Ishikawa (cell line): ENCODE measurements around the gene CCDC88C.

Experiments
- CEBPB ChIP-seq: IDR thresholded peaks from 2 replicates; pipeline ENCODE4 v1.6.1; 2012
- CREB1 ChIP-seq: IDR thresholded peaks from 2 replicates; pipeline ENCODE4 v1.6.1; 2012; ENCODE audit warnings: low read depth
- EGR1 ChIP-seq: IDR thresholded peaks from 2 replicates; pipeline ENCODE4 v1.6.1; 2012
- EP300 ChIP-seq: IDR thresholded peaks from 2 replicates; pipeline ENCODE4 v1.6.1; 2012; ENCODE audit warnings: borderline replicate concordance
- FOXM1 ChIP-seq: IDR thresholded peaks from 2 replicates; pipeline ENCODE4 v1.6.1; 2012; ENCODE audit warnings: low read depth, borderline replicate concordance
- NFIC ChIP-seq: IDR thresholded peaks from 2 replicates; pipeline ENCODE4 v1.6.1; 2012
- RAD21 ChIP-seq: IDR thresholded peaks from 2 replicates; pipeline ENCODE4 v1.6.1; 2012; ENCODE audit warnings: low read depth
- TAF1 ChIP-seq: IDR thresholded peaks from 2 replicates; pipeline ENCODE4 v1.6.1; 2012; ENCODE audit warnings: low read depth, mild to moderate bottlenecking
- TCF12 ChIP-seq: IDR thresholded peaks from 2 replicates; pipeline ENCODE4 v1.6.1; 2012; ENCODE audit warnings: low read depth
- TEAD4 ChIP-seq: IDR thresholded peaks from 2 replicates; pipeline ENCODE4 v1.6.1; 2012
- YY1 ChIP-seq: IDR thresholded peaks from 2 replicates; pipeline ENCODE4 v1.6.1; 2012; ENCODE audit warnings: low read depth
- ZBTB7A ChIP-seq: IDR thresholded peaks from 2 replicates; pipeline ENCODE4 v1.6.1; 2012; ENCODE audit warnings: low read depth
- TF ChIP-seq, protein P1 (sequence below): IDR thresholded peaks from 2 replicates; pipeline ENCODE4 v1.6.1; 2012
- TF ChIP-seq, protein P2 (sequence below): IDR thresholded peaks from 2 replicates; pipeline ENCODE4 v1.6.1; 2012
- TF ChIP-seq, protein P3 (sequence below): IDR thresholded peaks from 2 replicates; pipeline ENCODE4 v1.6.1; 2012; ENCODE audit warnings: low read depth, mild to moderate bottlenecking

The CCDC88C gene

DNA sequence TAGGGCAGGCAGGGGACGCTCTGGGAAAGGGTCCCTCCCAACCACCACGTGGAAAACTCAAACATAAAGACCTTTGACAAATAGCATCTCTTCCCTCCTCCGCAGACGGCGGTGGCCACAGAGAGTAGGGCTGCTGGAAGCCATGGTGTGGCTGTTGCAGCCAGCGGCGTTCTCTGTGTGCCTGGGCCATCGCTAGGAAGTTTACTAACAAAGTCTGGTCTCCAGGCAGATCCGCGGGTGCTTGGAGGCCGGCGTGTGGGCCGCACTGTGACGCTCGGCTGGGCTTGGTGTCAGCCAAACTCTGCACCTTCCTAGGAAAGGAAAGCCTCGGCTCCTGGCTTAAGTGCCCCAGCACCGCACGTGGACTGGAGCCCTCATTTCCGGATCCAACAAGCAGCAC lies 65.6 kb downstream of the CCDC88C start:
- no peak for TF ChIP-seq EGR1
- no peak for TF ChIP-seq TAF1
- TF ChIP-seq, protein P1, sequence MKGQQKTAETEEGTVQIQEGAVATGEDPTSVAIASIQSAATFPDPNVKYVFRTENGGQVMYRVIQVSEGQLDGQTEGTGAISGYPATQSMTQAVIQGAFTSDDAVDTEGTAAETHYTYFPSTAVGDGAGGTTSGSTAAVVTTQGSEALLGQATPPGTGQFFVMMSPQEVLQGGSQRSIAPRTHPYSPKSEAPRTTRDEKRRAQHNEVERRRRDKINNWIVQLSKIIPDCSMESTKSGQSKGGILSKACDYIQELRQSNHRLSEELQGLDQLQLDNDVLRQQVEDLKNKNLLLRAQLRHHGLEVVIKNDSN: no peak
- no peak for TF ChIP-seq CREB1

DNA sequence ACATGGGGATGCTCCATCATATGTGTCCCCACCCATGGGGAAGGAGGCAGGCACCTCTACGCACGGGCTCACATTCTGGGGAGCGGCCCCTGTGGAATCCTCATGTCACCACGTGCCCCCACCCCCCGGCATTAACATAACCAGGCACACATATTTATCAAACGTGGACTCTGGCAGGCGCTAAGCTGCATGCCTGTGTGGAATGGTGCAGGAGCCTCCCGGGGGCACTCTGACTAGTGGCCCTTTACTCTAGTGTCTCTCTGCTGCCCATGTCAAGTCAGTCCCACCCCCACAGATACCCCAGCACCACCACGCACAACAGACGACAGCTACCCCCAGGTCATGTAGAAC lies 66.1 kb downstream of the CCDC88C start:
- TF ChIP-seq RAD21 (no peak), TAF1 (no peak), FOXM1 (no peak), TEAD4 (no peak), ZBTB7A (no peak), NFIC (no peak), EP300 (no peak), EGR1 (no peak), CREB1 (no peak), TCF12 (no peak), CEBPB (no peak), YY1 (no peak)
- TF ChIP-seq, protein P1: no peak
- TF ChIP-seq, protein P2, sequence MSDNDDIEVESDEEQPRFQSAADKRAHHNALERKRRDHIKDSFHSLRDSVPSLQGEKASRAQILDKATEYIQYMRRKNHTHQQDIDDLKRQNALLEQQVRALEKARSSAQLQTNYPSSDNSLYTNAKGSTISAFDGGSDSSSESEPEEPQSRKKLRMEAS: no peak
- TF ChIP-seq, protein P3, sequence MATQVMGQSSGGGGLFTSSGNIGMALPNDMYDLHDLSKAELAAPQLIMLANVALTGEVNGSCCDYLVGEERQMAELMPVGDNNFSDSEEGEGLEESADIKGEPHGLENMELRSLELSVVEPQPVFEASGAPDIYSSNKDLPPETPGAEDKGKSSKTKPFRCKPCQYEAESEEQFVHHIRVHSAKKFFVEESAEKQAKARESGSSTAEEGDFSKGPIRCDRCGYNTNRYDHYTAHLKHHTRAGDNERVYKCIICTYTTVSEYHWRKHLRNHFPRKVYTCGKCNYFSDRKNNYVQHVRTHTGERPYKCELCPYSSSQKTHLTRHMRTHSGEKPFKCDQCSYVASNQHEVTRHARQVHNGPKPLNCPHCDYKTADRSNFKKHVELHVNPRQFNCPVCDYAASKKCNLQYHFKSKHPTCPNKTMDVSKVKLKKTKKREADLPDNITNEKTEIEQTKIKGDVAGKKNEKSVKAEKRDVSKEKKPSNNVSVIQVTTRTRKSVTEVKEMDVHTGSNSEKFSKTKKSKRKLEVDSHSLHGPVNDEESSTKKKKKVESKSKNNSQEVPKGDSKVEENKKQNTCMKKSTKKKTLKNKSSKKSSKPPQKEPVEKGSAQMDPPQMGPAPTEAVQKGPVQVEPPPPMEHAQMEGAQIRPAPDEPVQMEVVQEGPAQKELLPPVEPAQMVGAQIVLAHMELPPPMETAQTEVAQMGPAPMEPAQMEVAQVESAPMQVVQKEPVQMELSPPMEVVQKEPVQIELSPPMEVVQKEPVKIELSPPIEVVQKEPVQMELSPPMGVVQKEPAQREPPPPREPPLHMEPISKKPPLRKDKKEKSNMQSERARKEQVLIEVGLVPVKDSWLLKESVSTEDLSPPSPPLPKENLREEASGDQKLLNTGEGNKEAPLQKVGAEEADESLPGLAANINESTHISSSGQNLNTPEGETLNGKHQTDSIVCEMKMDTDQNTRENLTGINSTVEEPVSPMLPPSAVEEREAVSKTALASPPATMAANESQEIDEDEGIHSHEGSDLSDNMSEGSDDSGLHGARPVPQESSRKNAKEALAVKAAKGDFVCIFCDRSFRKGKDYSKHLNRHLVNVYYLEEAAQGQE: no peak

DNA sequence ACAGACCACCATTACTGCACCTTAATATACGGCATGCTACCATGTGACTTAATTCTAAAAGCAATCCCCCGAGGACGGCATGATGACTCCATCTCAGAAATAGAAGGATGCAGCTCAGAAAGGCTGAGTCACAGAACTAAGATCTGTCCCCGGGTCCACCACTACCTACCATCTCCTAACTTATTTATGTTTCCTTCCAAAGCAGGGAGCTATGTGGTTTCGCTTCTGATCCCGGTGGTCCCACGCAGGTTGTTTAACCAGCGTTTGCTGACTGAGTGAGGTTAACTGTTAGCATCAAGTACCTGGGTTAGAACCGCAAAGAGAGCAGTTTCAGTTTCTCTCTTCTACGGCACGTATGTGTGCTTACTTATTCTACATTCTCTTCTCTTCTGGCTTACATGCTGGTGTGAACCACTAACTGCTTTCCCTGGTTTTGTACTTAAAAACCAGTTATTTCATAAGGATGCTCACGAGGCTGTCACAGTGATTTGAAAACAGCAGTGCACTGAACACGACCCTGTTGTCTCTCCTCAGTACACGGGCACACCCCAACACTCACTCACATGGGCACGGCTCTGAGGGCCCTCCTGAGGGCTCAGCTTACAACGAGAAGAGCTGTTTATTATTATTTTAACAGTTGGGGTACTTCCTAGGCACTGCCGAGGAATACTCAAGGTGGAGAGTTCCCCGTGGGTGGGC lies 66.7 kb downstream of the CCDC88C start:
- TF ChIP-seq YY1: no peak

DNA sequence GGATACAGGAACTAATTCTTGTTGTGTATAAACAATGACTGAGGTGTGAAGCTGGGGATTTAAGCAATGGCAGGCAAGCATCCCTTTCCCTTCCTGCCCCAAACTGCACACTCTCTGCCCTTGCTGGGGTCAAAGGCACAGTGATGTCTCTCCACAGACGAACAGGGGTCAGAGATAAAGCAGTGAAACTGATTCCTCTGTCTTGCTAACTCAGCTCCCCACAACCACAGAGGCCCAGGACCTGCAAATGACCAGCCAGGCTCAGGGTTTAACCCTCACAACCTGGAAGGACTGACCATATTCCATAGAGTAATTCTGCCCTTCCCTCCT lies 67.2 kb downstream of the CCDC88C start:
- TF ChIP-seq FOXM1 (no peak), TEAD4 (no peak), ZBTB7A (no peak), RAD21 (no peak), NFIC (no peak), CREB1 (no peak), TCF12 (no peak), EGR1 (no peak), EP300 (no peak), YY1 (no peak), TAF1 (no peak), CEBPB (no peak)
- TF ChIP-seq, protein P2: no peak
- TF ChIP-seq, protein P3: no peak
- TF ChIP-seq, protein P1: no peak

DNA sequence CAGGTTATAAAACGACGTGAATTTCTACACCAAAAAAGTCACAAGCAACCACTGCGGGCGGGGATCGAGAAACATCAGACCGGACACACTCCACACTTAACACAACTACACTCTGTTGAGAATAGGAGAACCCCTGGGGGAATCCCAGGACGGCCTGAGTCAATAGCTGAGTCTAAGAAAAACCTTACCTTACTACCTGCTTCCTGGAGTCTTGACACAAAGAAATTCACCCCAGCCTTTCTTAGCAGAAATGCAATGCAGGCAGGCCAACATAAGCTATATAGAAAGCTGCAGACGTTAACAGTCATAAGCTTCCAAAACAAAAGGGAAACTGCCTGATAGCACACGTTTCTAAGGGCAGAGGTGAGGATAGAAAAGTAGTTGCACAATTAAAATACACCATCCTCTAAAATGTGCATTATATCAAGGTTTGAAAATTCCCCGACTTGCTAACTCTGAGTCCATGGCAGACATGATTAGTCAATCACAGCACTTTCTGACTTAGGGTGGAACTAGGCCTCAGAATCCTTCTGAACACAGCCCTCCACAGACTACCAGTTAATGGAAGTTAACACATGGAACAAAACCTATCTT lies 68.0 kb downstream of the CCDC88C start:
- TF ChIP-seq TCF12: no peak

DNA sequence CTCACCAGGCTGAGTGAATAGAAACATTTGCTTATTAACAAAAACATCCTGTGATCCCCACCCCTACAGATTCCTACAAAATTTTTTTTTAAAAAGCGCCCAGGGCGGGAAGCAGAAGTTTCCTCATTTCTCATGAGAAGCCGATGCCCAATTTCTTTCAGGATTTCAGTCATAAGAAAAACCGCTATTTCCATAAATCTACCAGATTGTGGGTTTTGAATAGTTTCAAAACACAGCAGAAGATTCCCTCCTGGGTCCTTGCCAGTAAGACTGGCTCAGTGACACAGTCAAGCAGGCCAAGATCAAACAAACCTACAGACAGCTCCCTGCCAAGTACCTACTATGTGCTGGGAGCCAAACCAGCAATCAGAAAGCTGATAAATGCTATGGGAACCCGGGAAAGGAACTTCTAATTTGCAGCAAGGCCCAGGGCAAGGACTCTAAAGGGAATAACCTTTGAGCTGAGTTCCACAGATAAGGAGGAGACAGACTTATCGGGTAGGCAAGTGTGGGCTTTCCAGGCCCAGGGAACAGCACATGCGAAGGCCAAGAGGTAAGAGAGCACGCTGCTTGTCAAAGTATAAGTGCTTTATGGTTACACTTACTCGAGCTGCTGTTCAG lies 68.7 kb downstream of the CCDC88C start:
- TF ChIP-seq ZBTB7A (no peak), FOXM1 (no peak), TEAD4 (no peak), RAD21 (no peak), YY1 (no peak), EP300 (no peak), CEBPB (no peak), NFIC (no peak), EGR1 (no peak), TCF12 (no peak), CREB1 (no peak)
- TF ChIP-seq, protein P1: no peak
- TF ChIP-seq, protein P2: no peak
